ENCODE measurements around the gene RHBDL1.

Gene RHBDL1

DNA sequence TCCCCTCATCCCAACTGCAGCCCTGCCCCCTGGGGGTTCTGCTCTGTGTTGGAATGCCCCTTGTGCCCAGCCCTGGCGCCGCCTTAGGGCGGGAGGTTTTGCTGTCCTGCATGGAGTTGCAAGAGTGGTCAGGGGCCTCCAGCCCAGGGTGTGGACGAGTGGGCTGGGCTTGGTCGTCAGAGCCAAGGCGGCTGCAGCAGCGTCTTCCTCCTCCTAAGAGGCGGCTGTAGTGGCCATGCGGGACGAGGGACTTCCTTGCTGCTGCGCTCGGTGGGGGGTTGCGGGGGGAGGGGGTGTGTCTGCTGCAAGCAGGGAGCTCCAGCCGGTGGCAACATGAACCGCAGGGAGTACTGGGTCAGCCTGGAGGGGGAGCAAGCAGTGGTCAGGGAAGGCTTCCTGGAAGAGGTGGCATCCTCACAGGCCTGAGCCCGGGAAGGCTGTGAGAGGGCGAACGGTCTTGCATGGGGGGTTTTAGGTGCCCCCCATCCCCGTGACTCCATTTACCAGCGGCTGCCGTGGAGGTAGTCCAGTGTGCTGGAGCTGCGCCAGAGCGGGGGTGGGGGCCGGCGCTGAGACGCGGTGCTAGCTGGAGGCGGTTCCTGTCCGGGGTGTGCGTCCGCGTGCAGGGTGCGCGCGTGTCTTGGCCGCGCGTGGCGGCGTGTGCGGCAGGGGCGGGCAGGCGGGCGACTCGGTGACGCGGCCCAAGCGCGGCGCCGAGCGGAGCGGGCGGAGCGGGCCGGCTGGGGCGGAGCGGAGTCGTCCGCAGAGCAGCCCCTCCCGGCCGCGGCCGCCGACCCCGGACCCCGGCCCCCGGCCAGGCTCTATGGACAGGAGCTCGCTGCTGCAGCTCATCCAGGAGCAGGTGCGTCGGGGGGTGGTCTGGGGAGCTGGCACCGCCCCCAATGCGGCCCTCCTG, at the start of gene RHBDL1:
Gene RHBDL1 (plus strand): TSS at position 704 of the 916 bp plus-strand sequence. CDS start 120 bp downstream, at position 824.
- DNase-seq = peak; percentile 20

DNA sequence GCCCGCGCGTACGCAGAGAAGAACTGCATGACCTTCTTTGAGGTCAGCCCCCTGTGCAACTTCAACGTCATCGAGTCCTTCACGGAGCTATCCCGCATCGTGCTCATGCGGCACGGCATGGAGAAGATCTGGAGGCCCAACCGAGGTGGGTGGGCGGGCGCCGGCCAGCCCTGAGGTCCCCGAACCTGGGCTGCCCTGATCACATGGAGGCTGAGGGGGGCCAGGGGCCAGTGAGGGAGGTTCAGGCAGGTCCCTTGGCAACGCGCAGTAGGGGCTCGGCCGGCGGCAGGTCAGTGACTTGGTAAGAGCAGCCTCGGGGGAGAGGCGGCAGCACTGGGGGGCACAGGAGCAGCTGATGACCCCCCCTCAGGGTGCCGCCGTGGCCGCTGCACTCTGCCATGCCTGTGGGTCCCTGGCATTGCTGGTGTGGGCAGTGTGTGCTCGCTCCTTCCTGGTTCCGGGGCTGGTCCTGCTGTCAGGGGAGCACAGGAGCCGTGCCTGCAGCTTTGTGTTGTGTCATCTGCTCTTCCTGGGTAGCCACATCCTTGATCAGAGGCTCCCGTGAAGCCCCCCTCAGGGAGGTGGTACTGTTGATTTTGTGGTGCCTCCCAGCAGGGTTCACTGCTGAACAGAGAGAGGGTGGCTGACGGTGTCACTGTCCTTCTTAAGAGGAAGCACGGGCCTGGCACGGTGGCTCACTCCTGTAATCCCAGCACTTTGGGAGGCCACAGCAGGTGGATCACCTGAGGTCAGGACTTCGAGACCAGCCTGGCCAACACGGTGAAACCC, 49.3 kb upstream of the RHBDL1 start:
- no peak for DNase-seq

DNA sequence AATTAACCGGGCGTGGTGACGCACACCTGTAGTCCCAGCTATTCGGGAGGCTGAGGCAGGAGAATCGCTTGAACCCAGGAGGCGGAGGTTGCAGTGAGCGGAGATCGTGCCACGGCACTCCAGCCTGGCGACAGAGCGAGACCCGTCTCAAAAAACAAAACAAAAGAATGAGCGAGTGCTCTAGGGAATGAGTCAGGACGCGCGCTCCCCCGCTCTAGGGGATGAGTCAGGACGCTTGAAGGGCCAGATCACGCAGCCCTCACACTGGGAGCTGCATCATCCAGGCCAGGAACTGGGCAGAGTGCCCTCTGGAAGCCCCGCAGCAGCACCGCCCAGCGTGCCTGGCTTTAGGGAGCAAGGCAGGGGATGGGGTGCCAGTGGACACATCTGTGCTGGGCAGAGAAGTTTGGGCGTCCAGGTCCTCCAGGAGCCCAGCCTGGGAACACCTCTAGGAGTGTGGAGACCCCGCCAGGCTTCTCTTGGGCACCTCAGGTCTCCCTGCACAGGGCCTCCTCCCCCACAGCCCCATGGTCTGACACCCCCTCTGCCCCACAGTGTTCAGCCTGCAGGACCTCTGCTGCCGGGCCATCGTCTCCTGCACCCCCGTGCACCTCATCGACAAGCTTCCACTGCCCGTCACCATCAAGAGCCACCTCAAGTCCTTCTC, 48.6 kb upstream of the RHBDL1 start:
- DNase-seq = peak; percentile 27

DNA sequence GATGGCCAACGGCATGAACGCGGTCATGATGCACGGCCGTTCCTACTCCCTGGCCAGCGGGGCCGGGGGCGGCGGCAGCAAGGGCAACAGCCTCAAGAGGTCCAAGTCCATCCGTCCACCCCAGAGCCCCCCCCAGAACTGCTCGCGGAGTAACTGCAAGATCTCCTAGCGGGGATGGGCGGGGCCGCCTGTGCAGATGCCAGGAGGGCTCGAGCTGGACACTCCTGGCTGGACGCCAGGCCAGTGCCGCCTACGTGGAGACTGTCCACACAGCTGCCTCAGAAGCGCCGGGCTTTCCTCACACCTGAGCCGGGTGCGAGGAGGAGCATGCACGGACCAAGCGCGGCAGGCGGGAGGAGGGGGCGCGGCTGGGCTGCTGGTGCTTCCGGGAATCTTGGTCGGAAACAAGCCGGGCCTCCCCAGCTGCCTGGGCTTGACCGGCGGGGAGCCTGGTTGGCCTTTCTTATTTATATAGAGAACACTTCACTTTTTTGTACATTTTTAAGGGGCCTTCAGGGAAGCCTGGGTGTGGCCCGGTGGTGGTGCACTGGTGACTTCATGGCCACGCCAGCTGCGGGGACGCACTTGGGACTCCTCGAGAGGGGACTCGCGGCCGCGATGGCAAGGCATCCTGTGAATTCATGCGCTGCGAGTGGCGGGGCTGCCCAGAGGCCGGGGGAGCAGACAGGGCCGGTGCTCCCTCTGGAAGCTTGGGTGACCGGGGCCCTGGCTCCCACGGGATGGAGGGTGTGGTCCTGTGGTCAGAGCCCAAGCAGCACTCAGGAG, 47.8 kb upstream of the RHBDL1 start:
- DNase-seq = no peak

DNA sequence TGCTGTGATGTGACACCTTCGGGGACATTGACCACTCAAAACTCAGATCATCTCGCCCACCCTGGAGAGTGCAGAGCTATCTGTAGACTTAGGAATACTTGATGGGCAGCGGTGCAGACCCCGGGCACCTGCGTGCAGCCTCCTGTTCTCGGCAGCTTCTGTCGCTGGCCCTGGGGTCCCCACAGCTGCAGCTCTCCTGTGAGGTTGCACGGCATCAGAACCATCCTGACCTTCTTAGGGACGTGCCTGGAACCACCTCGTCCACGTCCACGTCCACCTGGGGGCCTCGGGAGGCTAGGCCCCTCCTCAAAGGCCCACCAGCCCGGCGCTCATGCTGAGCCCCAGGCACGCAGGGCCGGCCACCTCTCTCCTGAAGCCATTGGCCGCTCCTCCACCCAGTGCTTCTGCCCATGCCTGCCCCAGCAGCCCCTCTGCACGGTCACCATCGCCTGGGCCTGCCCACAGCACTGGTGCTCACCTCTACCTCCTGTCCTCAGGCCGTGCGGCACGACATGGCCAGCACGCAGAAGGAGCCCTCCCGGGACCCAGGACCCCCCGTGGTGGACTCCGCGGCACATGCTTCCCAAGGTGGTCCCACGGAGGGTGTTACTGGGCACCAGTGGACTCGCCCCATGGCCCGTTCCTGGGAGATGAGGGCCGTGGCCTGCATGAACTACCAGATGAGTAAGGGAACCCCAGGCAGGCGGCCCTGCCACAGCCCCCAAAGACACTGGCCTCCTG, 47.0 kb upstream of the RHBDL1 start:
- DNase-seq = no peak

DNA sequence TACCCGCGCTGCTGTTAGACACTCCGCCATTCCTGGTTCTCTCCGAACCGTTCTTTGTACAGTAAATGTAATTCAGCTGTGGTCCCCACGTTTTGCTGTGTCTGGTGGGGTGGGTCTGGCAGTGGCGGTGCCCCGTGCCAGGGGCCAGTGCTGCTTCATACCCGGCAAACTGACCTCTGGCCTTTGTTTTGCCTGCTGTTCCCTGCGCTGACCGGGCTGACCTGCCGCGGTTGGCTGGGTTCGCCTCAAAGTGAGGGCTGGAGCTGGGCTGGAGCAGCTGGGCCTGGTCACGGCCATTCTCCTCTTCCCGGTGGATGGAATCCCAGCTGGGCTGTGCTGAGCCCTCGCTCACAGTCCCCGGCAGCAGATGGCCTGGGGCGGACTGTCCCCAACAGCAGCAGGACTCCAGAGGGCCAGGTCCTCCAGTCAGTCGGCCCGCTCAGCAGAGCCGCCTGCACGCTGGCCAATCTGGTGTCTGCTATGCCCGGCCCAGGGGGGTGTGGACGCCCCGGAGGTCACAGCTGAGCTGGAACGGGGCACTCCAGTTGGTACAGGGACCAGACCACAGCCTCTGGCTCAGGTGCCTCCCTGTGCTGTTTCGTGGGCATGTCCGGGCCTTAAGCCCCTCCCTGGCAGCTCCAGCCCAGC, 46.2 kb upstream of the RHBDL1 start:
- DNase-seq = no peak

DNA sequence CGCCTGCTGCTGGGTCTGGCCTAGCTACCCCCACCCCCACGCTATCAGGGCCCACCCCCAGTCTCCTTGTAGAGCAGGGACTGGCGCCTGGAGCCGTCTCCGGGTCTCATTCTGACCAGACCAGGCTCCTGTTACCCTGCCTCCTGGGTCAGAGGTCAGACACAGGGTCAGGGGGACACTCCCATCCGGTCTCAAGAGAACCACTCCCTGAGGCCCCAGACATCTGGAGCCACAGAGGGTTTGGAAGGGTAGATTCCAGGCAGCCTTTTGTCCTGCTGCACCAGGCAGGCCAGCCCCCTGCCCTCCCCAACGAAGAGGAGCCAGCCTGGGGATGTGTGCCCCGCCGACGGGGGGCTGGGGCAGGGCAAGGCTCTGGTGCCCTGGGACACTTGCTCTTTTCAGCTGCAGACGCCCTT, 45.6 kb upstream of the RHBDL1 start:
- DNase-seq = no peak

DNA sequence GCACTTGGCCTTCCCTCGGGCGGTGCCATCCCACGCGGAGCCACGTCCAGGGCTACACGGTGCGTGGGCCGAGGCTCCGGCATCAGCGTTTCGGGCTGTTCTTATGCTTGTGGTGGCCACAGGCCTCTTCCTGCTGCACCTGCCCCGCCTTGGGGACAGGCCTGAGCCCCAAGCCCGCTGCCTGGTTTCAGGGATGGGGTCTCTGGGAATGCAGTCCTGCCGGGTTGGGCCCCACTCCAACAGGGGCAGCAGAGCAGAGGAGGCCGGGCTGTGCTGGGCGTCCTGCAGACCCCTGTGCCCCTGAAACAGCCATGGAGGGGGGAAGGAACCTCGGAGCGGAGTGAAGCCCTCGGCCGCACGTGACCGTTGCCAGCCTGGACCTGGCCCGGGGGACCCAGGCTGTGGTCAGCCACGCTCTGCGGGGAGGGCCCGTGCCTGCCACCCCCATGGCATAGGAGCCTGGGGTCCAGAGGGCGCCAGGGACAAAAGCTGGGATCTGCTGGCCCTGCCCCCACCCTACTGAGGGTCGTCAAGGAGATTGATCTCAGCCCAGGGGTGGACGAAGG, 45.1 kb upstream of the RHBDL1 start:
- no peak for DNase-seq

DNA sequence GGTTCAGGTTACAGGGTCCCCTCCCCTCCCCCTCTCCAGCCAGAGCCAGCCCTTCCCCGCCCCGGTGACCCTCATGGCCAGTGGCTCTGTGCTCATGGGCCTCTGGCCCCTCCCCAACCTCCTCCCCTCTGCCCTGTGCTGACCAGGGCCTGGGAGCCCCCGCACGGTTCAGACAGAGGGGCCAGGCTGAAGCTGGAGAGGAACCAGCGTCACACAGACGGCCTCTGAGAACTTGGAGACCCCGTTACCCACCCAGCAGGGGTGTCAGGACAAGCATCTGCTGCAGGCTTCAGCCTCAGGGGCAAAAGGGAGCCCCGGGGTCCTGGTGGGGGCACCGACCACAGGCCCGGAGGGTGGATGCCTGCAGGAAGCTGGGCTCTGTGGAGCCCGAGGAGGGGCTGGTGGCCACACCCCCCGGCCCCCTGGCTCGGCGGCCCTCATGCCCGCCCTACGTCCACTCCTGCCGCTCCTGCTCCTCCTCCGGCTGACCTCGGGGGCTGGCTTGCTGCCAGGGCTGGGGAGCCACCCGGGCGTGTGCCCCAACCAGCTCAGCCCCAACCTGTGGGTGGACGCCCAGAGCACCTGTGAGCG, 44.6 kb upstream of the RHBDL1 start, which contains the start of gene WFIKKN1:
Gene WFIKKN1 (plus strand): TSS at position 171 of the 591 bp plus-strand sequence. CDS start 269 bp downstream, at position 440.
- DNase-seq = no peak

DNA sequence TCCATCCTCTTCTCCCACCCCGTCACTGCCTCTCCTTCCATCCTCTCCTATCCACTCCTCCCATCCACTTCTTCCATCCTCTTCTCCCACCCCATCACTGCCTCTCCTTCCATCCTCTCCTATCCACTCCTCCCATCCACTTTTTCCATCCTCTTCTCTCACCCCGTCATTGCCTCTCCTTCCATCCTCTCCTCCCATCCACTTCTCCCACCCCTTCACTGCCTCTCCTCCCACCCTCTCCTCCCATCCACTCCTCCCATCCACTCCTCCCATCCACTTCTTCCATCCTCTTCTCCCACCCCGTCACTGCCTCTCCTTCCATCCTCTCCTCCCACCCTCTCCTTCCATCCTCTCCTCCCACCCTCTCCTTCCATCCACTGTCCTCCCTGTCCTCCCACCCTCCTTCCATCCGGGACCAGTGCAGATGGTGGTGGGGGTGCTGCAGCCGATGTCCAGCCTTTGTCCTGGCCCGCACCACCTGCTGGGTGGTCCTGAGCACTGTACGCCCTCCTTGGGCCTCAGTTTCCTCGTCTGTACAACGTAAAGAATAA, 43.6 kb upstream of the RHBDL1 start:
- no peak for DNase-seq

DNA sequence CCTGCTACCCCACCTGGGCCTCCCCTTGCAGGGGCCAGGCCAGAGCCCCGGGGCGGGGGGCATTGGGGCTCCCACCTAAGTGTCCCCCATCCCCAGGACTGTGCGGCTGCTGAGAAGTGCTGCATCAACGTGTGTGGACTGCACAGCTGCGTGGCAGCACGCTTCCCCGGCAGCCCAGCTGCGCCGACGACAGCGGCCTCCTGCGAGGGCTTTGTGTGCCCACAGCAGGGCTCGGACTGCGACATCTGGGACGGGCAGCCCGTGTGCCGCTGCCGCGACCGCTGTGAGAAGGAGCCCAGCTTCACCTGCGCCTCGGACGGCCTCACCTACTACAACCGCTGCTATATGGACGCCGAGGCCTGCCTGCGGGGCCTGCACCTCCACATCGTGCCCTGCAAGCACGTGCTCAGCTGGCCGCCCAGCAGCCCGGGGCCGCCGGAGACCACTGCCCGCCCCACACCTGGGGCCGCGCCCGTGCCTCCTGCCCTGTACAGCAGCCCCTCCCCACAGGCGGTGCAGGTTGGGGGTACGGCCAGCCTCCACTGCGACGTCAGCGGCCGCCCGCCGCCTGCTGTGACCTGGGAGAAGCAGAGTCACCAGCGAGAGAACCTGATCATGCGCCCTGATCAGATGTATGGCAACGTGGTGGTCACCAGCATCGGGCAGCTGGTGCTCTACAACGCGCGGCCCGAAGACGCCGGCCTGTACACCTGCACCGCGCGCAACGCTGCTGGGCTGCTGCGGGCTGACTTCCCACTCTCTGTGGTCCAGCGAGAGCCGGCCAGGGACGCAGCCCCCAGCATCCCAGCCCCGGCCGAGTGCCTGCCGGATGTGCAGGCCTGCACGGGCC, 42.8 kb upstream of the RHBDL1 start:
- no peak for DNase-seq

DNA sequence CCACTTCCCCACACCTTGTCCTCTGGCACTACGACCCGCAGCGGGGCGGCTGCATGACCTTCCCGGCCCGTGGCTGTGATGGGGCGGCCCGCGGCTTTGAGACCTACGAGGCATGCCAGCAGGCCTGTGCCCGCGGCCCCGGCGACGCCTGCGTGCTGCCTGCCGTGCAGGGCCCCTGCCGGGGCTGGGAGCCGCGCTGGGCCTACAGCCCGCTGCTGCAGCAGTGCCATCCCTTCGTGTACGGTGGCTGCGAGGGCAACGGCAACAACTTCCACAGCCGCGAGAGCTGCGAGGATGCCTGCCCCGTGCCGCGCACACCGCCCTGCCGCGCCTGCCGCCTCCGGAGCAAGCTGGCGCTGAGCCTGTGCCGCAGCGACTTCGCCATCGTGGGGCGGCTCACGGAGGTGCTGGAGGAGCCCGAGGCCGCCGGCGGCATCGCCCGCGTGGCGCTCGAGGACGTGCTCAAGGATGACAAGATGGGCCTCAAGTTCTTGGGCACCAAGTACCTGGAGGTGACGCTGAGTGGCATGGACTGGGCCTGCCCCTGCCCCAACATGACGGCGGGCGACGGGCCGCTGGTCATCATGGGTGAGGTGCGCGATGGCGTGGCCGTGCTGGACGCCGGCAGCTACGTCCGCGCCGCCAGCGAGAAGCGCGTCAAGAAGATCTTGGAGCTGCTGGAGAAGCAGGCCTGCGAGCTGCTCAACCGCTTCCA, 42.0 kb upstream of the RHBDL1 start:
- DNase-seq = no peak

DNA sequence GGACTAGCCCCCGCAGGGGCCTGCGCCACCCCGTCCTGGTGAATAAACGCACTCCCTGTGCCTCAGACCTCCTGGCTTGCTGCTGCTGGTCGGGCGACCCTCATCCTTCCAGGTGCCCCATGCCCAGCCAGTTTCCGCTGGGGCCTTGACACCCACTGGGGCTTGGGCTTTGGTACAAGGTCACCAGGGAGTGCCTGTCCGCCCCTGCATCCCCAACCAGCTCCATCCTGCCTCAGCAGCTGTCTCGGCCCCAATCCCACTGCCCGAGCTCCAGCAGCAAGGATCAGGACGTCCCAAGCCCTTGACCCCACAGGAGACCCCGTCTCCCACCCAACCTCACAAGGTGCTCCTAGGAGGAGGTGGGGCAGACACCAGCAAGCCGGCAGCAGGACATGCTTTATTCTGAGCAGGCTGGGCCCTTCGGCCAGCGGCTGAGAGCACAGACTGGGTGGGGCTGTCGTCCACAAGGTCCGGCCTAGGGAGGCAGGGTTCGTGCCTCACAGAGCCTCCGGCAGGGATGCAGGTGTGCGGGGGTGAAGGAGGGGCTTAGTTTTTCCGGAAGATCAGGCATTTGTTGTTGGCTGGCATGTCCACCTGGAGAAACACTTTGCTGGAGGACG, 41.3 kb upstream of the RHBDL1 start:
- DNase-seq = no peak

DNA sequence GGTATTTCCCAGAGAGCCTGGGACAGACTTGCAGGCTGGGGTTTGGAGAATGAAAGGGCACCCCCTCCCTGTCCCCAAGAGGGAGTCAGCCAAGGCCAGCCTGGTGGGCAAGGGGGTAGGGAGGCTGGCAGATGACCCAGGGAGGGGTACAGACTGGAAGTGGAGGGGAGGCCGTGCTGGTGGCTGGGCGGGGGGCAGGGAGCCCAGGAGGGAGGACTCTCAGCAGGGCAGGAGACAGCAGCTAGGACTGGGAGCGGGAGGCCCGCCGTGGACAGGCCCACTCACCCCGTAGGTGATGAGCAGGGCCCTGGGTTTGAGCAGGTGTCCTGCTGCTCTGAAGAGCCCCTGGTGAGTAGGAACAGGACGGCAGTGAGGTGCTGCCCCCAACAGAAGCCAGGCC, 40.5 kb upstream of the RHBDL1 start:
- DNase-seq = no peak

DNA sequence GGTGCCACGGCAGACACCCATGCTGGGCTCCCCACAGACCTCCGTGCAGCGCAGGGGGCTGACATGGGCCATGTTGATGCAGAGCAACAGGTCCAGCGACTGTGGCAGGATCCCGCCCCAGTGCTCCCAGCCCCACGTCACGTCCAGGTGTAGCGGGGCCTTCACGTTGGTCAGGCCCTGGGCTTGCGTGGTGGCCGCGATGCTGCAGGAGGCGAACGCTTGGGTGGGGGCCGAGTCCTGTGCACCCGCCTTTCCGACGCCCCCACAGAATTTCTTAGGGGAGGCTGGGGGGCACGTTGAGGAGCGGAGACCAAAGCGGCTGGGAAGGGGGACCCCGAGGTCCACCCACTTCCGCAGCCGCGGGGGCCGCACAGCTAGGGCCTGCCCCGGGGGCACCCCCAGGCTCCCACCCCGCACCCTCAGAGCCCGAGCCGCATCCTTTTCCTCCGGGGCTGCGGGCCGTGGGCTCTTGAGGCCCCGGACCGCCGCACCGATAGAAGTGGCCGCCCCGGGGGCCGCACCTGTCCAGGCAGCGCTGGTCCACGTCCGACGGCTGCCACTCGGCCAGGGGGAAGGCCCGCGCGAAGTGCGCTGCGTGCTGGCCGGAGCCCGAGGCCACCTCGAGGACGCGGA, 39.8 kb upstream of the RHBDL1 start:
- DNase-seq = no peak

DNA sequence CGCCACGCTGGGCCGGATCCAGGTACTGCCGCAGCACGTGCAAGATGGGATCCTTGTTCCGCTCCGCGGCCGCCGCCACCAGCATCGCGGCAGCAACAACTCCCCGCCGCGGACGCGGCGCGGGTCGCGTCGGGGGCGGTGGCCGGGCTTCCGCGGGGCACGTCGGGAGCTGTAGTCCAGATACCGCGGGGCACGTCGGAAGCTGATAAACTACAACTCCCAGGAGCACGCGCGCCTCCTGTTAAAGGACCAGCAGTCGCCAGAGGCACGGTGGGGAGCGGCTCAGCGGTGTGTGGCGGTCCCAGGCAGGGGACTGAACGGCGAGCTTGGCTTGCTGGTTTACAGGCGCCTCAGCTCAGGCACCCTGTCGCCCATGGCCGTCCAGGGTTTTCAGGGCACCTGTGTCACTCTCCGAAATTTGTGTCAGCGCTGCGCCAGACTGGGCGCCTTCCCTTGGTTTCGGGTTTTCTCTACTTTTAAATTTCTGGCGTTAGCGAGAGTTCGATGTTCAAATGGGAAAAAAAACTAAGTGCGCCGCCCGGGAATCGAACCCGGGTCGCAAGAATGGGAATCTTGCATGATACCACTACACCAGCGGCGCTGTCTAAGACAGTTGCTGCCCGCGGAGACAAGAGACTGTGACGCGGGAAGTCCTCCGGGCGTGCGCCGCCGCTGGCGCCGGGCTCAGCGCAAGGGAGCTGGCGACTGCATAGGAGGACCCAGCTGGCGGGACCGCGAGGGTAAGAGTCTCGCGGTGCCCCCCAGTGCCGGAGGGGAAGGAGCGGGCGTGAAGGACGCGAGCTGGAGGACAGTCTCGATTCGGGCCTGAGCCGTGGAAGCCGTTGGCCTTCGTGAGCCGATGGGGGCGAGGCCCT, 39.0 kb upstream of the RHBDL1 start, which contains the start of gene METTL26:
Gene METTL26 (minus strand): TSS at position 100 of the 875 bp plus-strand sequence. CDS start 15 bp downstream, at position 85.
- DNase-seq = peak; percentile 96

All from suppressor macrophage treated with lipopolysaccharide for 4 hours (primary cell).